Measurements from ENCODE around the gene KRT14.

GRCh38 chr17:41556306-41556705 is 30.4 kb downstream of the KRT14 start:
- no peak for TF ChIP-seq CTCF (IDR thresholded peaks at IDR 0.05; ENCODE audit: insufficient read depth, low read depth, low read length)
- TF ChIP-seq EZH2 (IDR thresholded peaks at IDR 0.05; ENCODE audit: insufficient read depth, low read length) = no peak

Data from astrocyte (in vitro differentiated cells and primary cell).